ENCODE measurements around the gene MZB1. TPM values are rescaled to one million over a fixed set of nuclear protein-coding genes. Genes with fewer than 3 reads are reported as not detected.
A peak's percentile ranks its signal among the peaks of the same experiment; 100 is the strongest.

Gene MZB1
- total and polyA plus RNA-seq, 4 donors: 1.8 to 23.7 (median 1.8) TPM

GRCh38 chr5:139422307-139422893 is 32.7 kb upstream of the MZB1 start:
- Histone ChIP-seq H3K36me3 (ENCODE audit: control insufficient read depth in 4 of 4, insufficient read depth in 3 of 4, low read depth in 1 of 4, low read length in 3 of 4) (no peaks in the 10 kb centered on the region), H3K4me3 (ENCODE audit: low read depth in 1 of 3, low read length in 3 of 3) (no peak overlapping the region), H3K9ac (ENCODE audit: low read depth in 1 of 2, low read length in 2 of 2) (no peak overlapping the region), H3K9me3 (ENCODE audit: control insufficient read depth in 4 of 4, low read length in 3 of 4) (no peaks in the 10 kb centered on the region), H3K27me3 (ENCODE audit: control insufficient read depth in 4 of 4, insufficient read depth in 4 of 4, low read length in 3 of 4) (no peaks in the 10 kb centered on the region), H3K4me1 (ENCODE audit: control insufficient read depth in 4 of 4, insufficient read depth in 4 of 4, low read length in 3 of 4) (no peaks in the 10 kb centered on the region), H3K27ac (ENCODE audit: low read depth in 1 of 2, low read length in 2 of 2) (no peak overlapping the region)
- WGBS: 40% methylated on average over 5 of the region's 5 CpGs
- TF ChIP-seq RAD21 (IDR thresholded peaks at IDR 0.05): peak; percentile 96 to 99
- no peak for TF ChIP-seq SP1 (IDR thresholded peaks at IDR 0.05)
- TF ChIP-seq CTCF (IDR thresholded peaks at IDR 0.05; ENCODE audit: low read depth, low read length, missing input control): peak; percentile 92
- no peak for TF ChIP-seq REST (IDR thresholded peaks at IDR 0.05)
- TF ChIP-seq ATF3 (IDR thresholded peaks at IDR 0.05): no peak
- no peak for TF ChIP-seq JUND (IDR thresholded peaks at IDR 0.05)
- DNase-seq (ENCODE audit: low spot score): peak; percentile 42

- Histone ChIP-seq H3K36me3 (ENCODE audit: control insufficient read depth in 4 of 4, insufficient read depth in 3 of 4, low read depth in 1 of 4, low read length in 3 of 4) (no peaks in the 10 kb centered on the region), H3K9ac (ENCODE audit: low read depth in 1 of 2, low read length in 2 of 2) (no peak overlapping the region), H3K9me3 (ENCODE audit: control insufficient read depth in 4 of 4, low read length in 3 of 4) (no peaks in the 10 kb centered on the region), H3K4me1 (ENCODE audit: control insufficient read depth in 4 of 4, insufficient read depth in 4 of 4, low read length in 3 of 4) (peaks cover 0 to 3% (median 0%) of the 10 kb centered on the region in 4 donors), H3K4me3 (ENCODE audit: low read depth in 1 of 3, low read length in 3 of 3) (no peak overlapping the region), H3K27ac (ENCODE audit: low read depth in 1 of 2, low read length in 2 of 2) (no peak overlapping the region), H3K27me3 (ENCODE audit: control insufficient read depth in 4 of 4, insufficient read depth in 4 of 4, low read length in 3 of 4) (no peaks in the 10 kb centered on the region)
- WGBS: 72% methylated on average over 9 of the region's 9 CpGs
- TF ChIP-seq REST (IDR thresholded peaks at IDR 0.05): no peak
- TF ChIP-seq CTCF (IDR thresholded peaks at IDR 0.05; ENCODE audit: low read depth, low read length, missing input control): no peak
- no peak for TF ChIP-seq FOXA2 (IDR thresholded peaks at IDR 0.05)
- no peak for TF ChIP-seq YY1 (IDR thresholded peaks at IDR 0.05)
- TF ChIP-seq FOXA1 (IDR thresholded peaks at IDR 0.05): no peak
- no peak for TF ChIP-seq NR2F2 (IDR thresholded peaks at IDR 0.05)
- TF ChIP-seq EGR1 (IDR thresholded peaks at IDR 0.05; ENCODE audit: low read depth in 2 of 2): no peak
- TF ChIP-seq GABPA (IDR thresholded peaks at IDR 0.05 in 1 of 2, conservative IDR thresholded peaks at IDR 0.05 in 1 of 2): no peak
- TF ChIP-seq HNF4A (conservative IDR thresholded peaks at IDR 0.05): no peak
- TF ChIP-seq JUND (IDR thresholded peaks at IDR 0.05): no peak
- no peak for TF ChIP-seq MAX (IDR thresholded peaks at IDR 0.05)
- TF ChIP-seq ATF3 (IDR thresholded peaks at IDR 0.05): no peak
- DNase-seq (ENCODE audit: low spot score): no peak
Observed at GRCh38 chr5:139419226-139420192, 29.8 kb upstream of the MZB1 start.
